GM18508 (cell line): ENCODE data around the gene COPS6.

Experiments used
- ATAC-seq: cut with Tn5 transposase; IDR thresholded peaks from one replicate; pipeline ENCODE4 v1.9.1; 2021; ENCODE audit warnings: moderate number of reproducible peaks; ENCODE audit not compliant: insufficient read depth, unreplicated experiment

The COPS6 gene

DNA sequence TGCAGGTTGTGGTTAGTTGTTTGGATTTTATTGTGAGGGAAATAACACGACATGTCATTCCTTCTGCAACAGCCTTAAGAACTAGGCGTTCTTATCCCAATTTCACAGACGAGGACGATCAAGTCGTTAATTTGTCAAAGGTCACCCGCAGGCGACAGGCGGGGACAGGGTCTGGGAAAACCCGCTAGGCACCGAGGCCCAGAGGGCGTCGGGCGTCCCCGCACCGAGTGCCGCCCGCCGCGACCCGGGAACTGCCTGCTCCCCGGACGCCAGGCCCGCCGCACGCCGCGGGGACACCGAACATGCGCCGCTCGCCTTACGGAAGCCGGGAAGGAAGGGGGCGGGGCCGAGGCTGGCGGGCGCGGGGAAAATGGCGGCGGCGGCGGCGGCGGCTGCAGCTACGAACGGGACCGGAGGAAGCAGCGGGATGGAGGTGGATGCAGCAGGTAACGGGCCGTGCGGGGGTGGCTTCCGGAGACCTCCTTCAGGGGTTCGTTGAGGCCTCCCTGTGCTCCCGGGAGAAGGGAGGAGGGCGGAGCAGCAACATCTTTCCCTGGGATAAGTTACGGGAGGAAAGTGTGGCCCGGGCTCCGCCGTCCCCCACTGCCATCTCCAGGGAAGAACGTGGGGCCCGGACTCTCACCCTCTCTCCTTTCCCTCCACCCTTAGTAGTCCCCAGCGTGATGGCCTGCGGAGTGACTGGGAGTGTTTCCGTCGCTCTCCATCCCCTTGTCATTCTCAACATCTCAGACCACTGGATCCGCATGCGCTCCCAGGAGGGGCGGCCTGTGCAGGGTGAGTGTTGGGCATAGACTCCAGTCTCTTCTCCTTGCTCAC is at the start of gene COPS6:
Gene COPS6, plus strand, starts transcription at position 349 of the 837 bp plus-strand sequence. Its CDS starts 22 bp downstream, at position 371.
- no peak for ATAC-seq

DNA sequence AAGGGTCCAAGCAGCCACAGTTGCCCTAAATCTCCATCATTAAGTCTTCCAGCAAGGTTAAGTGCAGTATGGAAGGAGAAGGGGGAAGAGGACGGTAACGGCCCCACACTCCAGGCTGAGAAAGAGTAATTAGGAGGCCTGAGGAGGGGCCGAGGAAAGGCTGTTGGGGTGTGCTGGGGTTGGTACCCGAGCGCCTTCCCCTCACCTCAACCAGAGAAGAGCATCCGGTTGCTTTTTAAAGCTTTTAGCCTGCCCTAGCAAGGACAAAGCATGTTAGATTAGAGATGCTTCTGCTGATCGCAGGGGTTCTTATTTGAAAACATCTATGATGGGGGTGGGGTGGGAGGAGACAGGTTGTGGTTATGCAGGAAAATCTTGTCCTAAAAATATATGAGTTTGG is 48.2 kb upstream of the COPS6 start:
- no peak for ATAC-seq

GRCh38 chr7:100044718-100045117 is 44.1 kb upstream of the COPS6 start:
- no peak for ATAC-seq

DNA sequence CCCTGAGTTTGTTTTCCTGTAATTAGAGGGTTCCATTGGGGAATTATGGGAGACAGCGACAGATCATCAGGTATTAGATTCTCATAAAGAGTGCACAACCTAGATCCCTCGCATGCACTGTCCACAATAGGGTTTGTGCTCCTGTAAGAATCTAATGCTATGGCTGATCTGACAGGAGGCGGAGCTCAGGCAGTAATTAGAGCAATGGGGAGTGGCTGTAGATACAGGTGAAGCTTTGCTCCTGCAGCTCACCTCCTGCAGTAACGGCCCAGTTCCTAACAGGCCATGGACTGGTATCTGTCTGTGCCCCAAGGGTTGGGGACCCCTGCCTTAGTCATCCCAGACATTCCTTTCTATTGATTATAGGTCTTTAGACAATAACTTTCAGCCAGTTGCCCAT is 40.1 kb upstream of the COPS6 start:
- no peak for ATAC-seq

DNA sequence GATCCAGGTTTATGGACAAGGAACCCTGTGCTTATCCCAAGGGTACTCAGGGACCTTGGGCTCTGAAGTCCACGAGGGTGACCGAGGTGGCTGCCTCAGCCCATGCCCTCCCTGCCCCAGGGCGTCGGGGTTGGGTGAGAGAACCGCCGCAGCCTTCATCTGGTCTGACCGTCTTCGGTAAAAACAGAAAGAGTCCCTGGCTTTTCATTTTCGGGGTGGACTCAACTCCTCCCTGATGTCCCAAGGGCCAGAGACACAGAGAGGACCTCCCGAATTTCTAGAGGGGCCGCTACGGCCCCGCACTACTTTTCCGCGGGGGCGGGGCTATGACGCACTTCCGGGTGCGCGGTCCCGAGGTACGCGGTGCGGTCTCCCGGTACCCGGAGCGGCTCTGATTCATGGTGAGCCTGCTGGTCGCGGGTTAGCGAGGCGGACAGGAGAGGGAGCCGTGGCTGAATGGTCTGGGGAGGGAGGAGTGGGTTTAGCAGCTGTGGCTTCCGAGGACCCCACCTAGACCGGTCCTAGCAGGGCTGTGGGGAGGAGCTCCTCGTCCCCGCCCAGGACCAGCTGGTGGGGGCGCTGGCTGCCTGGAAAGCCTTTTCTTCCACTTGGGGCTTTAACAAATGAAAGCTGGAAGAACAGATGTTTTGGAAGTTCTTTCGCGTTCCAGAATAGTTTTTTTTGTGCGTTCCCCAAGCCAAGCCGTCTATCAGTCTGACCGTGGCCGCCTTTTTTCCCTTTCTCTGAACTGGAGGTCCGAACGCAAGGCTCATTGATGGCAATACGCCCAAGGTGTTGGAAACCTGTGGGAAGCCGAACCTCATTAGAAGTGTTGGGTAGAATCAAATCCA is 39.1 kb upstream of the COPS6 start, which contains the start of gene ZSCAN21:
Gene ZSCAN21, plus strand, starts transcription at position 334 of the 851 bp plus-strand sequence. CDS start 7,233 bp downstream, outside the sequence.
- no peak for ATAC-seq

DNA sequence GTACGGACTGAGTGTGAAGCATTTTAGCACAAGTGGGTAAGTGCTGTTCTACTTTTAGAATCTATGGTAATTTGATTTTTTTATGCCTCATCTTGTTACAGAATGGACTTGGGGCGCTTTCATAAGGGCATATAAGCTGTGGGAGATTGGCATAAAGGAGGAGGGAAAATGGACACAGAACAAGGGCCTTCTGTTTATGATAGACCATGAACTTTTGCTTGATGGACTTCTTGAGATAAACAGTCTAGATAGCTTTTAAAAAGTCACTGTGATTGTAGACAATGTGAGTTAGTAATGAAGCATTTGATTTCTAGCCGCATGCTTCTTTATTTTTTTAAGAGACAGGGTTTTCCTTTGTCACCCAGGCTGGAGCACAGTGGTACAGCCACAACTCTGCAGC is 37.2 kb upstream of the COPS6 start:
- no peak for ATAC-seq

GRCh38 chr7:100053215-100053614 is 35.6 kb upstream of the COPS6 start:
- ATAC-seq, result no peak

DNA sequence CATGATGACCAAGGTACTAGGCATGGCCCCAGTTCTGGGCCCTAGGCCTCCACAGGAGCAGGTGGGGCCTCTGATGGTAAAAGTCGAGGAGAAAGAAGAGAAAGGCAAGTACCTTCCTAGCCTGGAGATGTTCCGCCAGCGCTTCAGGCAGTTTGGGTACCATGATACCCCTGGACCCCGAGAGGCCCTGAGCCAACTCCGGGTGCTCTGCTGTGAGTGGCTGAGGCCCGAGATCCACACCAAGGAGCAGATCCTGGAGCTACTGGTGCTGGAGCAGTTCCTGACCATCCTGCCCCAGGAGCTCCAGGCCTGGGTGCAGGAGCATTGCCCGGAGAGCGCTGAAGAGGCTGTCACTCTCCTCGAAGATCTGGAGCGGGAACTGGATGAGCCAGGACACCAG is 31.8 kb upstream of the COPS6 start:
- ATAC-seq, result no peak

GRCh38 chr7:100059251-100059739 is 29.5 kb upstream of the COPS6 start:
- no peak for ATAC-seq

GRCh38 chr7:100061518-100062193 is 27.1 kb upstream of the COPS6 start:
- ATAC-seq, result no peak

GRCh38 chr7:100063376-100063775 is 25.4 kb upstream of the COPS6 start:
- no peak for ATAC-seq

- no peak for ATAC-seq
Observed at GRCh38 chr7:100064162-100064561, 24.6 kb upstream of the COPS6 start.

- ATAC-seq, result no peak
Observed at GRCh38 chr7:100065452-100066186, 23.1 kb upstream of the COPS6 start.

GRCh38 chr7:100066953-100067352 is 21.8 kb upstream of the COPS6 start:
- ATAC-seq, result no peak

- no peak for ATAC-seq
Observed at GRCh38 chr7:100069991-100070390, 18.8 kb upstream of the COPS6 start.

GRCh38 chr7:100071018-100071723 is 17.6 kb upstream of the COPS6 start:
- ATAC-seq, result no peak

GRCh38 chr7:100072462-100072861 is 16.3 kb upstream of the COPS6 start:
- no peak for ATAC-seq

DNA sequence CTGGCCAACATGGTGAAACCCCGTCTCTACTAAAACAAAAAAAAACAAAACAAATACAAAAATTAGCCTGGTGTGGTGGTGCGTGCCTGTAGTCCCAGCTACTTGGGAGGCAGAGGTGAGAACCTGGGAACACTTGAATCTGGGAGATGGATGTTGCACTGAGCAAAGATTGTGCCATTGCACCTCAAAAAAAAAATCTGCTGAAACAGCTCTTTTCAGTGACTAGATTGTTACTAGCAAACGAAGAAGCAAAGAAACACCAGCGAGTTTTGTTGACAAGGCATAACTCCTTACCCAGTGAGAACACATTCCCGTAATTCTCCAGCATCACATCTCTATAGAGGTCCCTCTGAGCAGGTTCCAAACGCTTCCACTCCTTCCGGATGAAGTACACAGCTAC is 13.9 kb upstream of the COPS6 start:
- ATAC-seq, result no peak

DNA sequence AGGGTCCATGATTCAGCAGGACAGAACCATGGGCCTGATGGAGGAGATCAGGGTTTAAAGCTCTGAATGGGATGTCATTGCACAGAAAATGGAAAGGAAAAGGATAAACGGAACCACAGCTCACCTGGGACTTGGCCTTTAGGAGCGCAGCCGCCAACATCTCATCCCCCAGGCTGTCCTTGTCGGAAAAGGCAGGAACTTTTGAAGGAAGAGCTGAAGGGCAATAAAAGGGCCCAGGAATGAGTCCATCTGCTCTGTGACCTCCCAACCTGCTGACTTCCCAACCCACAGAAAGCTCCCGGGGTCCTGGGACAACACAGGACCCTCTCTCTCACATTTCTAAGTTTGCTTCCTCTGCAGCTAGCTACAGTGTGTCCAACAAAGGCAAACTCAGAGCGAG is 13.4 kb upstream of the COPS6 start:
- ATAC-seq, result no peak
